GM18858 (cell line): Measurements from ENCODE around the gene MEGF11.

Experiments
- ATAC-seq: cut with Tn5 transposase; IDR thresholded peaks from one replicate; pipeline ENCODE4 v1.9.1; 2021; ENCODE audit not compliant: unreplicated experiment

MEGF11 gene

GRCh38 chr15:66219339-66219738 lies 34.2 kb downstream of the MEGF11 start:
- ATAC-seq, result no peak

- no peak for ATAC-seq
Measured at GRCh38 chr15:66216806-66217205, 36.7 kb downstream of the MEGF11 start.

- no peak for ATAC-seq
Measured at GRCh38 chr15:66215811-66216210, 37.7 kb downstream of the MEGF11 start.

- no peak for ATAC-seq
Measured at GRCh38 chr15:66214246-66214645, 39.3 kb downstream of the MEGF11 start.

GRCh38 chr15:66212563-66212921 lies 41.0 kb downstream of the MEGF11 start:
- no peak for ATAC-seq

- no peak for ATAC-seq
Measured at GRCh38 chr15:66211670-66212562, 41.6 kb downstream of the MEGF11 start.

GRCh38 chr15:66210684-66211083 lies 42.9 kb downstream of the MEGF11 start:
- no peak for ATAC-seq

GRCh38 chr15:66198757-66199156 lies 54.8 kb downstream of the MEGF11 start:
- no peak for ATAC-seq

GRCh38 chr15:66196602-66197001 lies 56.9 kb downstream of the MEGF11 start:
- ATAC-seq, result no peak

- ATAC-seq, result no peak
Measured at GRCh38 chr15:66195621-66196230, 57.8 kb downstream of the MEGF11 start.

GRCh38 chr15:66193066-66193465 lies 60.5 kb downstream of the MEGF11 start:
- ATAC-seq, result no peak

- ATAC-seq, result no peak
Measured at GRCh38 chr15:66190746-66191145, 62.8 kb downstream of the MEGF11 start.

- no peak for ATAC-seq
Measured at GRCh38 chr15:66189291-66189690, 64.3 kb downstream of the MEGF11 start.

- no peak for ATAC-seq
Measured at GRCh38 chr15:66188464-66188863, 65.1 kb downstream of the MEGF11 start.

- no peak for ATAC-seq
Measured at GRCh38 chr15:66187271-66187670, 66.3 kb downstream of the MEGF11 start.

- ATAC-seq, result no peak
Measured at GRCh38 chr15:66186049-66186825, 67.3 kb downstream of the MEGF11 start.

- no peak for ATAC-seq
Measured at GRCh38 chr15:66184936-66185790, 68.4 kb downstream of the MEGF11 start.

GRCh38 chr15:66184492-66184891 lies 69.1 kb downstream of the MEGF11 start:
- no peak for ATAC-seq

- ATAC-seq, result no peak
Measured at GRCh38 chr15:66180531-66181097, 72.9 kb downstream of the MEGF11 start.

GRCh38 chr15:66178531-66178910 lies 75.0 kb downstream of the MEGF11 start:
- ATAC-seq, result no peak
